Mammary epithelial cell (primary cell): ENCODE data around the gene PLEKHJ1.

Experiments used
- CTCF ChIP-seq, 2 donors: IDR thresholded peaks in 1 of 2; conservative IDR thresholded peaks in 1 of 2; 2 replicates each; pipeline ENCODE4 v1.5.1; 2011 to 2012; ENCODE audit warnings: inconsistent platforms in 2 of 2, low read length in 2 of 2, mild to moderate bottlenecking in 2 of 2, control low read depth in 1 of 2, low read depth in 1 of 2; ENCODE audit not compliant: insufficient read depth in 1 of 2; ENCODE audit errors: extremely low read depth in 1 of 2
- EZH2 ChIP-seq: IDR thresholded peaks from 2 replicates; pipeline ENCODE4 v1.6.1; 2012; ENCODE audit warnings: low read length, inconsistent platforms, borderline replicate concordance

- no peak for TF ChIP-seq EZH2
- no peak for TF ChIP-seq CTCF (conservative IDR thresholded peaks at IDR 0.05 in 1 of 2, IDR thresholded peaks at IDR 0.05 in 1 of 2; ENCODE audit: extremely low read depth in 1 of 2, insufficient read depth in 1 of 2, low read depth in 1 of 2, low read length in 2 of 2)
These were observed 39.7 kb upstream of the PLEKHJ1 start for GRCh38 chr19:2275588-2276428.
